Raji (cell line): ENCODE data around the gene EZR.

Experiments
- POLR2A ChIP-seq: IDR thresholded peaks from 2 replicates; pipeline ENCODE4 v1.6.1; 2011; ENCODE audit warnings: low read depth, low read length, control low read depth; ENCODE audit not compliant: insufficient read depth

EZR gene

DNA sequence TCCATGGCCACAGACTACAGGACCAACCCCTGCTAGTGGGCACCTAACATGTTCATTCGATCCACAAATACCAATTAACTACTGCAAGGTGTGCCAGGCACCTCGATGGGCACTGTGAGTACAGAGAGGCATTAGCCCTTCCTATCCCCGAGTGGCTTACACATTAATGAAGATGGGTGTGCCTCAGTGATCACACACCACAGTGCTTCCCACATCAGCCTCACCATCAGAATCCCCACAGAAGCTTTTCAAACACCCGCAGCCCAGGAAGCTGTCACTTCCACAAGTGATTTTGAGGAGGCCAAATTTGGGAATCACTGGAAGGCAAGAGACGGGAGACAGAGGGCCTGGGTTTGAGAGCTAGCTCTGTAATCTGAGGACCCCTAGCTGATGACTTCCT lies 23.7 kb downstream of the EZR start:
- TF ChIP-seq POLR2A, result no peak

DNA sequence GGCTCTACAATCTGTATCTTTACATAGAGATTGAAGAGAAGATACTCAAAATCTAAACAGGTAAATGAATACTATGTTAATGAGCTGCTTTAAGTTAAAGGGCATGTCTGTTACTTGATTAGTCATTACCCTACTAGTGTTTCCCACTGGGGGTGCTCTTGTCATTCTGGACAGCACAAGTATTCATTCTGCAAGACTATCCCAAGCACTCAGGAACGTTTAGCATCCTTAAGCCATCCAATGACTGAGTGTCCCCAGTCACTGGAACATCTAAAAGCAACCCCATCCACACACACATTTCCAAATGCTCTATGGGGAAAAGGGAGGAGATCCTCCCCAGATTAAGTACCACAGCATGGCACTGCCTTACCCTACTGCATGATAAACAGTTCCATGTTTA lies 25.7 kb downstream of the EZR start:
- no peak for TF ChIP-seq POLR2A

DNA sequence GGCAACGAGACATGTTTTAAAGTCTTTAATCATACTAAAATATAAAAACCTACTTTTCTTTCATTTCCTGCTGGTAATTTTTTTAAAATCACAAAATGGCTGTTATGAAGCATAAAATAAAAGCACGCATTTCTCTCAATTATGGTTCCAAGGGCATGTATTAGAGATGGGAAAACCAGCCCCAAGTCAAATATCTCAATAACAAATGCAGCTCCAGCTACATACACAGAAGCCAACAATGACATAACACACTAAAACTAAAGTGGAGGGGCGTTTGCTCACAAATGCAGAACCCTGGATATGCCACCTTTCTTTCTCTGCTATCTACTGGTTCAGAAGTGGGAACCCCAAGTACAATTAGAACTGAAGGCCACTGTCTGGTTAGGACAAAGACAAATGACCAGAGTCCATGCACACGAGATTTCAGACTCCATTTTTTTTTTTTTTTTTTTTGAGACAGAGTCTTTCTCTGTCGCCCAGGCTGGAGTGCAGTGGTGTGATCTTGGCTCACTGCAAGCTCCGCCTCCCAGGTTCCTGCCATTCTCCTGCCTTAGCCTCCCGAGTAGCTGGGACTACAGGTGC lies 27.8 kb downstream of the EZR start:
- no peak for TF ChIP-seq POLR2A

DNA sequence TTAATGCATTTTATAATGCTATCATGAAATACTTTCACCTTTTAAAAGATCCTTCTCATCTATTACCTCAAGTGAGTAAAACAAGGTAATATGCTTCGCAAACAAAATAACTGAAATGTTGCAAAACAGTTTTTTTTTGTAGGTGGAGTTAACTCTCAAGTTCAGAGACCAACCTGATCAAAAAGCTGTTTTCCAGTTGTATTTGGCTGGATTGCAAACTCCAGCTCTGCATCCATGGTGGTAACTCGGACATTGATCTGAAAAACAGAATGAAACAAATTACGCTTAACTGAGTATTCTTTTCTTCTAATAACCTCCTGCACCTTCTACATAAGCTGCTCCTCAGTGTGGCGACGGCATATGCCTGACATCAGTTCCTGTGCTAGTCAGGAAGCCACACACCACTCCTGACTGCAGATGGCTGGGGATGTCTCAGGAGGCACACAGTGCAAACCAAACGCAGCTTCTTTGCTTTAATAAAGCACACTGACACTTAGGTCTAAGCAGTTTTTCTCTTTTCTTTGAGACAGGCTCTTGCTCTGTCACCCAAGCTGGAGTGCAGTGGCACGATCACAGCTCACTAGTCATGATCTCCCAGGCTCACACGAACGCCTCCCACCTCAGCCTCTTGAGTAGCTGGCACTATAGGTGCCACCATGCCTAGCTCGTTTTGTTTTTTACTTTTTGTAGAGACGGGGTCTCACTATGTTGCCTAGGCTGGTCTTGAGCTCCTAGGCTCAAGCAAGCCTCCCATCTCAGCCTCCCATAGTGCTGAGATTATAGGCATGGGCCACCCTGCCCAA lies 29.9 kb downstream of the EZR start:
- TF ChIP-seq POLR2A, result no peak

DNA sequence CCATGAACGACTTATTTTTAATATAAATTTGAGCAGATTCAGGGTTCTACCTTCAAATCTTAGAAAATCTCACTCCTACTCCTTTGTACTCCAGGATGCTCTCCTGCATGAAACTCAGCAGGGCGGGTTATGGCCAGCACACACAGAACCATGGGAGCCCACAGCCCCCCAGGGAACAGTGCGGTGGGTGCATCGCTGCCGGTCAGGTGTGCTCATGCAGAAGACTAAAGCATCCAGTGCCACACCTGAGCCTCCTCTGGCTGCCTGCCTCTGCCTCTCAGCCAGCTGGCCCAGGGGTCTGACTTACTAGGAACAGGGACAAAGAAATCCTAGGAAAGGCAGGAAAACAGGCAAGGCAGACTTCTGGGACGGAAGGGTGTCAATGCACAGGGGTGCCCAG lies 31.8 kb downstream of the EZR start:
- no peak for TF ChIP-seq POLR2A

DNA sequence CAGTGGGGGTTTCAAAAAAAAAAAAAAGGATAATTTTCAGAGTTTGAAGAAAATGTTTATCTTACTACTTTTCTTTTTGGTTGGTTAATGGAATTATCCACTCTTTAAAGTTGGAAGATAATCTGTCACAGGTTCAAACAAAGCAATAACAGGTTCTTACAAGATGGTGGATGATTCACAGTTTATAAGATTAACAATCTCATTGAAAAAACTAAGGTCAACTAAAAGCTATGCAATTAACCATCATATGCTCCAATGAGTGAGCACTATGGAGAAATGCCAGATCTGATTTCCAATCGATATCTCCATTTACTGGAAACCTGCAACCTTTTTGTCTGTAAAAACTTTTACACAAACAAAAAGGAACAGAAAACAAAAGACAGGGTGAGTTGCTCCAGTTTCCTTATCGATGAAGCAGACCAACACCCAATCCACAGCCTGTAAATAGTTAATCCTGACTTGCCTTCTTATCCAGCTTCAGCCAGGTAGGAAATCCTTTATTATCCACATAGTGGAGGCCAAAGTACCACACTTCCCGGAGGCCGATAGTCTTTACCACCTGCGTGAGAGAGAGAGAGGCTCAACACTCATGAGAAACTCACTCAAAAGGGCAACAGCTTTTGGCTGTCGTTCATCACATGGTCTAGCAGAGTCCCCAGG lies 32.4 kb downstream of the EZR start:
- TF ChIP-seq POLR2A, result no peak

DNA sequence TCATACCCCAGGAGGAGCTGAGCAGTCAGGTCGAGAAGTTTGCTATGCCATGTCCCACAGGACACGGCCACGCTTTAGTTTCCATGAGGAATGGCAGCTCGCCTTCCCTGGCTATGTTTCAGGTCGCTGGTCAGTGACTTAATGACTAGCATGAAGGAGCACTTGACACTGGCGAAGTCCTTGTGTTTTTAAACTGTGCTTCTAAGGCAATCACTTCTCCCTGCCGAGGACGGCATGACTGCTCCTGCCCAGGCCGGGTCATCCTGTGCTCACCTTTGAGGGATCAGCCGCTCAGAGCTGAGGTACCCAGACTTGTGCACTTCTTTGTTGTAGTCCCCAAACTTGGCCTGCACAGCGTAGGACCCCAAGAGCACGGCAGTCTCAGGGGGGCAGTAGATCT lies 34.1 kb downstream of the EZR start:
- no peak for TF ChIP-seq POLR2A

DNA sequence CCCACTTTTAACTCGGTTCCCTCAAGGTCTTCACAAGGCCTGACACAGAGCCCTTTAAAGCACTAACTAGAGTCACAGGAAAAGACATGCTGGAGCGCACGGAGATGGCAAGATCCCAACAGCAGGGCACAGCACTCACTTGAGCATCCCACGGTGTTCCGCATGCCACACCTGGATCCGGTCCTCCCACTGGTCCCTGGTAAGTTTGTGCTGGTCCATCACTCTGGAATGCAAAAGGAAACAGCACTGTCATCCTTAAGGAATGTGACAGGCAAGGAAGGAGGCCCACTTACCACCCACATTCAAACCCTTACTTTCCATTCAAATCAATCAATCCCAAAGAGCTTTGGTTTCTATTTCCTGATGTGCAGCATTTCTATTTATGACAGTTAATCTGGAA lies 34.7 kb downstream of the EZR start:
- TF ChIP-seq POLR2A, result no peak

DNA sequence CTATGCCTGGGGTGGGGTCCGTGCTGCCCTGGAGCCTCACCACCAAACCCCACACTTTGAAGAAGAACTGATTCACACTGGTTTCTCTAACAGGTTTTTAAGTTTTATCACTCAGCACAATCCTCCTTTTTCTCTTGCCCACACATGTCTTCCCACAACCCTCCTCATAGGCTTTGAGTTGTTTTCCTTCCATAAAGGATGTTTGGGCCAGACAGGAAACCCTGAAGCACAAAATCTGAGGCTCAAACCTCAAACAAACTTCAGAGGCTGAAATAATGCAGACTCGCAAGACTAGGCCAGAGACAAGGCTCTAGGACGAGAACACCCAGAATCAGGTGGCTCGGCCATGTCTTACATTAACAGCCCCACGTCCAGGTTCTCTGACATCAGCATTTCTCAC lies 35.3 kb downstream of the EZR start:
- no peak for TF ChIP-seq POLR2A

DNA sequence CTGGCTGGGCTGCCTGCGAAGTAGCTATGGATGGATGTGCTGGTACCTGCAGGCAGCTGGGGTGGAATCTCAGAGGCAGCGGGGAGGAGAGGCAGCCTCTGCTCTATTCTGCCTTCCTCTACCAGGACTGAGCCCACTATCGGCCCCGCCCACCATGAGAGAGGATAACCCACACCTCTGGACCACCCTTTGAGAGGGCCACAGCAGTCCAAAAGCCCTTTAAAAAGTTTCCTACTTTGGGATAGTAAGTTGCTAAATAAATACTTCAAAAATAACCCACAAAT lies 36.1 kb downstream of the EZR start:
- no peak for TF ChIP-seq POLR2A

DNA sequence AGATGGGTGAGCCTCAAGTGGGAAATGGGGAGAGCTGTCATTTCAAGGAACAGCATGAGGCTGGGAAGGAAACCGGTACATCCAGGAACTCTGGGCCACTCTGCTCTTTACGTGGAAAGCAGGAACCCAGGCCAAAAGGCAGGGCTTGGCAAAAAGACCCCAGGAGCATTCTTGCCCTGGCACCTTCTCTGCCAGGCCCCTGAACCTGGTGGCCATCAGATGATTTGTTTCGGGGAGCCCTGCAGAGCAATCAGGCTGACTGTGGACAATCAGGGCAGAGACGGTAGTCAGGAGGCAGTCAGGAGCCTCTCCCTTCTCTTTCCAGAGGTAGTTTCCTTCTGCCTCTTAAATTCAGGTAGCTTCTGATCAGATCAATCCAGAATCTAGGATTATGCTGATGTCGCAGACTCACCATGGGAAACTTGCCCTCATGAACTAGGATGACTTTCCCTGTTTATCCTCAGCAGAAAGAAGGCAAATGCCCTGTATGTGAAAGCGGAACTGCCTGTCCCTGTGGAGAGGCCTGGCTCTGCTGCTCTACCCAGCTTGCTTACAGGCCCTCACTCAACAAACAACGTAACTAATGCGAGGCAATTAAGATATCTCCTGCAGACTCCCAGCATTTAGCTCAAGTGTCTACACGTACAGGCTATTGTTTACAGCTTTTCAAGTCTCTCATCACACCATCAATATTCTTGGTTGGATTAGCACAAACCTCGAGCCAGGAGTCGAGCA lies 36.6 kb downstream of the EZR start:
- TF ChIP-seq POLR2A, result no peak

DNA sequence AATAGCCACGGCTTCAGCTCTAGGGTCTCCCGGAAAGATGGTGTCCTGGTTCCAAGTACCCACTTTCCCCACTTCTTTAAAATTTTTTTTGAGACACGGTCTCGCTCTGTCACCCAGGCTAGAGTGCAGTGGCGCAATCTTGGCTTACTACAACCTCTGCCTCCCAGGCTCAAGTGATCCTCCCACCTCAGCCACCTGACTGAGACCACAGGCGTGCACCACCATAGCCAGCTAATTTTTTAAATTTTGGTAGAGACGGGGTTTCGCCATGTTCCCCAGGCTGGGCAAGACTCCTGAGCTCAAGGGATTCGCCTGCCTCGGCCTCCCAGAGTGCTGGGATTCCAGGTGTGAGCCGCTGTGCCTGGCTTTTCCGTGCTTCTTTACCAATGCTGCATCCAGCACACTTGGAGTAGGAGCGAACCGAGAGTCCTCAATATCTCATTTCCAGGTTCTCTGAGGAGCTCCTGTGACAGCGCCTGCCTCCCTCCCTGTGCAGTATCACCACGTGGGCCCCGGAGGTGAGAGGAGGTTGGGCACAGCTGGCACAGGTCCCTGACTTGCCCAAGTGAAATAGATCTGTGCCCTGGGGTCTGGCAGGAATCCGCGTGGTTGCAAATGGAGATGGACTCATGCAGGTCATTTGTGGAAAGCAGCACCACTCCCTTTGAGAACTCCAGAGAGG lies 37.3 kb downstream of the EZR start:
- no peak for TF ChIP-seq POLR2A

DNA sequence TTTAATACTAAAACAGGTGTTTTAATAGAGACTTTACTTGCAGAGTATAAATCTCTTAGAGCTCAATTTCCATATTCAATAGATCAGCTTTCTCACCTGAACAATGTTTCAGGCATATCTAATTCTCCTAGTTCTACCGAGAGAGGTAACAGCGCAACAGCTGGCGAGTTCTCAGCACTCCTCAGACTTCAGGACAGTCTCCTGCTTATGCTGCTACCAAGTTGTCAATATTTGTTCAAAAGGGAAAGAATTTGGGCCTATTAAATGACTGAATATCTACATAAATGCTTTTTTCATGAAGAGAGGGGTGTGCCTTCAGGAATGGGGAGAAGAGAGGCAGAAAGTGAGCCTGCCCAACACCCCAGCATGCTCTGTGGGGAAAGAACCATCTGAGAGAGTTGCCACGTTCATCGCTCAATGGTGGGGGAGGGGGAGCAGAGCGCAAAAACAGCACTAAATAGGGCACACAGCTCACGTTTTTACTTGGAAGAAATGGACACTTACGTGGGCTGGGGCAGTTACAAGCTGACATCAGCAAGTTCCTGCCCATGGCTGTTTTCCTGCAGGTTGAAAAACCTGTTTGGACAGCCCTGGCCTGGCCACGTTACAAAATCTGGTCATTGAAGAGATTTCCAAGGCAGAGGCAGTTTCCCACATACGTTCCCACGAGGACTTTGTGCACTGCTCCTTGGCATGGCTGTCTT lies 38.0 kb downstream of the EZR start:
- no peak for TF ChIP-seq POLR2A

DNA sequence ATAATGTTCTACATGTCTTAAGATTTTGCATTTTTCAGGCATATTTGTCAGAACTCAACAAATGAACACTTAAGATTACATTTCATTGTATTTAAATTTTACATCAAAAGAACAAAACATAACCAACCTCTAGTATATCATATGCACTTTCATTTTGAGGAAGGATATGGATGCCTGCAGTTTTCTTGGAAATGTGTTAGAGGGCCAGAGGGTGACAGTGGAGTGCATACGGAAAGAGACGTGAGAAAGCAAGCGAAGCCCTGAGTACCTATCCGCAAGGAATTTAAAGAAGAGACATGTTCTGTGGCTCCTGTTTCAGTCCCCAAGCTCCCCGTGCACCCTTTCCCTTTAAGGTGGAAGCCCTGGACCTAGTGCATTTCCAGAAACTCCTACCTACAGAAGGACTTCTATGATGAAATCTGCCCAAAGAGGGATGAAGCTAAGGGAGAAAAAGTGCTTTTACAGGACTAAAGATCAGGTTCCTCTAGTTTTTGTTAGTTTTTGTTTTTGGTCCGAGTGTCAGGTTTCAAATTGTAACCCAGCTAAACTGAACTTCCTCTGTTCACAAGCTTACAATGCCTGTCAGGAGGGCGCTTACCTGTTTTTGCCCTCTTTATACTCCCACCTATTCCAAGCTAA lies 38.8 kb downstream of the EZR start:
- no peak for TF ChIP-seq POLR2A
